IMR-90 (cell line): ENCODE results near the gene TSPEAR. TPM values are rescaled to one million over a fixed set of nuclear protein-coding genes. Genes with fewer than 3 reads are reported as not detected.

Source experiments
- ATAC-seq: fragments of 200-7000 bp; cut with Tn5 transposase; 2 replicates; pipeline ENCODE4 v1.9.1; 2020; ENCODE audit warnings: low read depth, mild to moderate bottlenecking, moderate library complexity
- BruUV-seq: library from RNA; stranded (reverse); fragments of 400-500 nt; replicated peaks from 2 replicates; lab custom pipeline; 2021; lab: Mats Ljungman, UMichigan
- CTCF ChIA-PET: fragments of 300-600 bp; formaldehyde crosslinking; extraction: SDS; loops from one replicate; lab custom pipeline; 2021; ENCODE audit warnings: antibody characterized with exemption; lab: Yijun Ruan, JAX
- POLR2A ChIA-PET: fragments of 300-600 bp; sonication (Branson Sonifier 250); formaldehyde crosslinking; loops from one replicate; lab custom pipeline; 2022; ENCODE audit warnings: antibody characterized with exemption; ENCODE audit not compliant: unreplicated experiment; lab: Charles Lee
- DNase-seq: peaks from one replicate; pipeline ENCODE4 v3.0.0; 2013
- H2AFZ ChIP-seq: replicated peaks from 2 replicates; pipeline ENCODE3; 2013; ENCODE audit warnings: low read length, mild to moderate bottlenecking; ENCODE audit not compliant: poor library complexity
- H2AK5ac ChIP-seq: 2 replicates; pipeline ENCODE4 v1.6.1; 2013; ENCODE audit warnings: low read depth, low read length, inconsistent platforms
- H2AK9ac ChIP-seq: replicated peaks from 2 replicates; pipeline ENCODE3; 2013; ENCODE audit warnings: mild to moderate bottlenecking, low read depth, low read length, moderate library complexity; ENCODE audit not compliant: poor library complexity
- H2BK120ac ChIP-seq: 2 replicates; pipeline ENCODE4 v1.6.1; 2013; ENCODE audit warnings: low read depth, low read length, inconsistent platforms
- H2BK15ac ChIP-seq: 3 replicates; pipeline ENCODE4 v1.6.1; 2013; ENCODE audit warnings: low read depth, low read length, inconsistent platforms
- H2BK20ac ChIP-seq: 2 replicates; pipeline ENCODE4 v1.6.1; 2013; ENCODE audit warnings: low read depth, mild to moderate bottlenecking, inconsistent platforms, low read length, moderate library complexity
- H2BK5ac ChIP-seq: 2 replicates; pipeline ENCODE4 v1.6.1; 2013; ENCODE audit warnings: mild to moderate bottlenecking, low read depth, low read length, inconsistent platforms; ENCODE audit not compliant: poor library complexity, severe bottlenecking
- H3K14ac ChIP-seq: replicated peaks from 2 replicates; pipeline ENCODE4 v1.6.1; 2013; ENCODE audit warnings: low read depth, low read length, inconsistent platforms
- H3K18ac ChIP-seq: 2 replicates; pipeline ENCODE4 v1.6.1; 2013; ENCODE audit warnings: low read depth, low read length, control low read depth
- H3K23ac ChIP-seq: 2 replicates; pipeline ENCODE4 v1.6.1; 2013; ENCODE audit warnings: low read depth, low read length, inconsistent platforms
- H3K27ac ChIP-seq: 2 replicates; pipeline ENCODE4 v1.5.1; 2013; ENCODE audit warnings: mild to moderate bottlenecking, control low read depth, low read length; ENCODE audit not compliant: insufficient read depth
- H3K27me3 ChIP-seq: 2 replicates; pipeline ENCODE4 v1.6.1; 2013; ENCODE audit warnings: low read length; ENCODE audit not compliant: control insufficient read depth, insufficient read depth
- H3K36me3 ChIP-seq: 2 replicates; pipeline ENCODE4 v1.6.1; 2013; ENCODE audit warnings: low read length, mixed read lengths; ENCODE audit not compliant: control insufficient read depth, insufficient read depth
- H3K4ac ChIP-seq: 2 replicates; pipeline ENCODE4 v1.6.1; 2013; ENCODE audit warnings: low read depth, low read length, inconsistent platforms
- H3K4me1 ChIP-seq: 2 replicates; pipeline ENCODE4 v1.6.1; 2013; ENCODE audit warnings: low read length, mixed read lengths; ENCODE audit not compliant: control insufficient read depth, insufficient read depth
- H3K4me2 ChIP-seq: 2 replicates; pipeline ENCODE4 v1.6.1; 2013; ENCODE audit warnings: low read depth, mild to moderate bottlenecking, control low read depth, low read length, moderate library complexity
- H3K4me3 ChIP-seq: 2 replicates; pipeline ENCODE4 v1.5.1; 2013; ENCODE audit warnings: low read depth, mild to moderate bottlenecking, control low read depth, low read length, moderate library complexity; ENCODE audit not compliant: insufficient read depth
- H3K56ac ChIP-seq: 2 replicates; pipeline ENCODE4 v1.6.1; 2013; ENCODE audit warnings: low read length, inconsistent platforms; ENCODE audit not compliant: insufficient read depth; ENCODE audit errors: extremely low read depth
- H3K79me1 ChIP-seq, 2 experiments: 2 replicates each; pipeline ENCODE4 v1.6.1; 2013; ENCODE audit warnings: low read length in 2 of 2, inconsistent platforms in 1 of 2, low read depth in 1 of 2
- H3K9ac ChIP-seq: 2 replicates; pipeline ENCODE4 v1.6.1; 2013; ENCODE audit warnings: low read depth, low read length, control low read depth
- H3K9me1 ChIP-seq: 2 replicates; pipeline ENCODE4 v1.6.1; 2013; ENCODE audit warnings: low read length, inconsistent platforms; ENCODE audit not compliant: insufficient read depth
- H3K9me3 ChIP-seq: 2 replicates; pipeline ENCODE4 v1.6.1; 2013; ENCODE audit warnings: low read length; ENCODE audit not compliant: control insufficient read depth, insufficient read depth
- H4K20me1 ChIP-seq: 2 replicates; pipeline ENCODE4 v1.6.1; 2013; ENCODE audit warnings: low read length, inconsistent platforms; ENCODE audit not compliant: insufficient read depth
- H4K5ac ChIP-seq: 2 replicates; pipeline ENCODE4 v1.6.1; 2013; ENCODE audit warnings: mild to moderate bottlenecking, low read depth, low read length, control low read depth
- H4K8ac ChIP-seq, 2 experiments: 2 replicates each; pipeline ENCODE4 v1.6.1; 2013; ENCODE audit warnings: low read depth in 2 of 2, low read length in 2 of 2, control low read depth in 1 of 2, inconsistent platforms in 1 of 2
- H4K91ac ChIP-seq: 2 replicates; pipeline ENCODE4 v1.6.1; 2013; ENCODE audit warnings: low read depth, low read length, inconsistent platforms; ENCODE audit not compliant: insufficient read depth
- BHLHE40 ChIP-seq: fragments of 150-350 bp; IDR thresholded peaks from 2 replicates; pipeline ENCODE4 v1.6.1; 2016; ENCODE audit warnings: mild to moderate bottlenecking, low read depth, low read length
- CEBPB ChIP-seq: IDR thresholded peaks from 2 replicates; pipeline ENCODE4 v1.6.1; 2012; ENCODE audit warnings: low read depth, low read length, improper control_type of control experiment
- CHD1 ChIP-seq: IDR thresholded peaks from 2 replicates; pipeline ENCODE4 v1.6.1; 2012; ENCODE audit warnings: low read depth, low read length, improper control_type of control experiment
- CTCF ChIP-seq: conservative IDR thresholded peaks from 2 replicates; pipeline ENCODE4 v1.5.1; 2012; ENCODE audit warnings: mild to moderate bottlenecking, low read depth, low read length, improper control_type of control experiment
- FOS ChIP-seq: fragments of 150-350 bp; IDR thresholded peaks from 2 replicates; pipeline ENCODE4 v1.6.1; 2016; ENCODE audit warnings: low read depth, low read length
- MAZ ChIP-seq: IDR thresholded peaks from 2 replicates; pipeline ENCODE4 v1.6.1; 2012; ENCODE audit warnings: low read depth, mild to moderate bottlenecking, low read length, improper control_type of control experiment, moderate library complexity, borderline replicate concordance
- MXI1 ChIP-seq: IDR thresholded peaks from 2 replicates; pipeline ENCODE4 v1.6.1; 2012; ENCODE audit warnings: low read depth, mild to moderate bottlenecking, low read length, moderate library complexity, borderline replicate concordance
- NFE2L2 ChIP-seq: fragments of 150-350 bp; IDR thresholded peaks from 2 replicates; pipeline ENCODE4 v1.6.1; 2016; ENCODE audit warnings: low read depth, mild to moderate bottlenecking, low read length
- POLR2A ChIP-seq: IDR thresholded peaks from 2 replicates; pipeline ENCODE4 v1.6.1; 2012; ENCODE audit warnings: mild to moderate bottlenecking, low read depth, low read length
- RAD21 ChIP-seq: IDR thresholded peaks from 2 replicates; pipeline ENCODE4 v1.6.1; 2012; ENCODE audit warnings: low read length, improper control_type of control experiment
- RCOR1 ChIP-seq: IDR thresholded peaks from 2 replicates; pipeline ENCODE4 v1.6.1; 2012; ENCODE audit warnings: mild to moderate bottlenecking, low read length, improper control_type of control experiment; ENCODE audit not compliant: insufficient replicate concordance
- RFX5 ChIP-seq: IDR thresholded peaks from 2 replicates; pipeline ENCODE4 v1.8.0; 2012; ENCODE audit warnings: low read depth, mild to moderate bottlenecking, low read length, moderate library complexity
- SMC3 ChIP-seq: fragments of 150-350 bp; IDR thresholded peaks from 2 replicates; pipeline ENCODE4 v1.6.1; 2016; ENCODE audit warnings: low read depth, mild to moderate bottlenecking, antibody characterized with exemption, low read length, moderate library complexity
- USF2 ChIP-seq: fragments of 150-350 bp; IDR thresholded peaks from 2 replicates; pipeline ENCODE4 v1.6.1; 2017; ENCODE audit warnings: mild to moderate bottlenecking, antibody characterized with exemption, low read length, low read depth
- WGBS, 2 experiments: methylation state at CpG; one replicate each; pipeline versions ENCODE4 v1.1.5 to v1.1.7; 2013; ENCODE audit warnings: missing lambda C conversion rate in 2 of 2; ENCODE audit not compliant: insufficient read length in 1 of 2; ENCODE audit errors: extremely low coverage in 2 of 2; 5-methylcytosine and 5-hydroxymethylcytosine counted together
- dilution Hi-C: fragments of 300-500 bp; cut with HindIII; formaldehyde crosslinking; loops from one replicate; pipeline ENCODE4 v1.14.3; 2018; ENCODE audit warnings: low sequenced_read_pairs; ENCODE audit not compliant: unreplicated experiment
- in situ Hi-C: fragments of 300-500 bp; cut with MboI; formaldehyde crosslinking; loops from 3 replicates; pipeline ENCODE4 v1.14.3; 2019; ENCODE audit warnings: low sequenced_read_pairs, inconsistent platforms, mixed read lengths
- intact Hi-C: fragments of 100-400 bp; cut with micrococcal nuclease; formaldehyde crosslinking; loops from 2 replicates; pipeline ENCODE4 v1.10.0; 2022
- polyA plus RNA-seq, 3 experiments: library from polyadenylated mRNA; depleted of rRNA; stranded (reverse); fragments of >200 nt; gene quantifications; 2 replicates each; pipeline ENCODE4 v1.2.3, GENCODE V29; 2012; ENCODE audit warnings: low replicate concordance in 1 of 3
- total RNA-seq: library from RNA; depleted of rRNA; stranded (reverse); fragments of >200 nt; gene quantifications from 2 replicates; pipeline ENCODE4 v1.2.3, GENCODE V29; 2012
- TF ChIP-seq, protein P1 (sequence below): fragments of 150-350 bp; IDR thresholded peaks from 2 replicates; pipeline ENCODE4 v1.6.1; 2016; ENCODE audit warnings: low read depth, mild to moderate bottlenecking, low read length, moderate library complexity, borderline replicate concordance

The TSPEAR gene
- total and polyA plus RNA-seq, 2 of the 4 experiments (the other 2 are of a cell fraction), result not detected

DNA sequence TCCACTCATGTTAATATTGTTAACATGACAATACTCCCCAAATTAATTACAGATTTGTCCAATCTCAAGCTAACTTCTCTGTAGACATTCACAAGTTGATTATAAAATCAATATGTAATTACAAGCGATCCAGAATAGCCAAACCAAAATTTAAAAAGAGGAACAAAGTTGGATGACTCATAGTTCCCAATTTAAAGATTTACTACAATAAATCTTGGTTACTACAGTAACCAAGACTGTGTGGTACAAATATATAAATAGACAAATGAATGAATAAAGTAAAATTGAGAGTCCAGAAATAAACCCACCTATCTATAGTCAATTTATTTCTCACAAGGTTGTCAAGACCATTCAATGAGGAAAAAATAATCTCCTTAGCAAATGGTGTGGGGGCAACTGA, 145.0 kb downstream of the TSPEAR start:
- WGBS, 2 experiments, result no CpG with 5 or more reads among the region's 1 CpG
- Histone ChIP-seq H2AK9ac (no peak overlapping the region), H2BK5ac (no peak overlapping the region), H2AK5ac (no peak overlapping the region), H3K4me1 (no peaks in the 10 kb centered on the region), H3K4me2 (no peak overlapping the region), H3K27ac (no peak overlapping the region), H3K56ac (no peak overlapping the region), H3K18ac (no peak overlapping the region), H2AFZ (no peak overlapping the region), H3K14ac (no peak overlapping the region), H3K4ac (no peak overlapping the region), H3K9ac (no peak overlapping the region), H4K20me1 (no peaks in the 10 kb centered on the region), H3K4me3 (no peak overlapping the region), H3K79me1 (no peaks in the 10 kb centered on the region), H3K9me1 (no peaks in the 10 kb centered on the region), H3K27me3 (no peaks in the 10 kb centered on the region; the same call in 1 of the 2 replicates), H2BK15ac (no peak overlapping the region), H4K91ac (no peak overlapping the region), H4K8ac (no peak overlapping the region), H2BK20ac (no peak overlapping the region), H3K36me3 (no peaks in the 10 kb centered on the region), H2BK120ac (no peak overlapping the region), H3K23ac (no peak overlapping the region), H4K5ac (no peak overlapping the region), H3K9me3 (peaks cover 4% of the 10 kb centered on the region)
- dilution Hi-C loops, result no loop called here
- ChIA-PET POLR2A (no interaction called here), CTCF (no interaction called here)
- intact Hi-C loops, result no loop called here
- ATAC-seq, result no peak
- no TSS peak for BruUV-seq
- in situ Hi-C loops, result no loop called here
- TF ChIP-seq NFE2L2 (no peak), FOS (no peak), BHLHE40 (no peak), SMC3 (no peak), RFX5 (no peak), CTCF (no peak), RAD21 (no peak), MXI1 (no peak), CHD1 (no peak), POLR2A (no peak), USF2 (no peak), MAZ (no peak), CEBPB (no peak), RCOR1 (no peak)
- TF ChIP-seq, protein P1, sequence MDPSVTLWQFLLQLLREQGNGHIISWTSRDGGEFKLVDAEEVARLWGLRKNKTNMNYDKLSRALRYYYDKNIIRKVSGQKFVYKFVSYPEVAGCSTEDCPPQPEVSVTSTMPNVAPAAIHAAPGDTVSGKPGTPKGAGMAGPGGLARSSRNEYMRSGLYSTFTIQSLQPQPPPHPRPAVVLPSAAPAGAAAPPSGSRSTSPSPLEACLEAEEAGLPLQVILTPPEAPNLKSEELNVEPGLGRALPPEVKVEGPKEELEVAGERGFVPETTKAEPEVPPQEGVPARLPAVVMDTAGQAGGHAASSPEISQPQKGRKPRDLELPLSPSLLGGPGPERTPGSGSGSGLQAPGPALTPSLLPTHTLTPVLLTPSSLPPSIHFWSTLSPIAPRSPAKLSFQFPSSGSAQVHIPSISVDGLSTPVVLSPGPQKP, result no peak
- no peak for DNase-seq
